WERI-Rb-1 (cell line): ENCODE data around the gene KIAA1958.

Experiments
- DNase-seq: peaks from one replicate; pipeline ENCODE4 v3.0.0-alpha.2; 2020
- H3K27ac ChIP-seq: fragments of 250-450 bp; sonication (Bioruptor Pico); 2 replicates; pipeline ENCODE4 v1.5.1; 2020; ENCODE audit warnings: mild to moderate bottlenecking, moderate library complexity
- H3K27me3 ChIP-seq: fragments of 250-450 bp; sonication (Bioruptor Pico); 2 replicates; pipeline ENCODE4 v1.5.1; 2021; ENCODE audit warnings: mild to moderate bottlenecking, low read depth, moderate library complexity; ENCODE audit not compliant: insufficient read depth, severe bottlenecking
- H3K36me3 ChIP-seq: fragments of 250-450 bp; sonication (Bioruptor Pico); 2 replicates; pipeline ENCODE4 v1.5.1; 2020; ENCODE audit warnings: mild to moderate bottlenecking, moderate library complexity
- H3K4me3 ChIP-seq: 2 replicates; pipeline ENCODE4 v1.5.1; 2011; ENCODE audit warnings: low read depth, mild to moderate bottlenecking, control low read depth, low read length
- H3K9me3 ChIP-seq: fragments of 250-450 bp; sonication (Bioruptor Pico); 2 replicates; pipeline ENCODE4 v1.5.1; 2021; ENCODE audit warnings: mild to moderate bottlenecking, moderate library complexity; ENCODE audit not compliant: severe bottlenecking
- TF ChIP-seq, protein P1 (sequence below): IDR thresholded peaks from 2 replicates; pipeline ENCODE4 v1.5.1; 2011; ENCODE audit warnings: low read depth, mild to moderate bottlenecking, control low read depth, inconsistent platforms, low read length

The KIAA1958 gene

DNA sequence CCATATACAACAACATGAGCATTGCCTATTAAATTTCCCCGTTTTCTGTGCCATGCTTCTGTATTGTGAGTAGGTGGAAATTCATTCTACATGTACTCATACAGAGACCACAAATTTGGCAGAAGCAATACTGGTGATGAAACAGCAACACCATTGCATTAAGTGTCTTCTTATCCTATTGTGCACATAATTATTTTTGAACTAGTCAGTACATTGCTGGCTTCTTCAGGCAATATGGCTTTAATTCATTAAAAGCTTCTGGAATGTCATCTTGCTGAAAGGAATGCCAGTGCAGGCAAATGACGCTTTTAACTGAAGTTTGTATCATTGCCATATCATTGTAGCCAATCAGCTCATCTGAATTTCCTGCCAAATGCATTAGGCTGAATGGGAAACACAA, 82.6 kb downstream of the KIAA1958 start:
- Histone ChIP-seq H3K27me3 (no peaks in the 10 kb centered on the region), H3K9me3 (no peaks in the 10 kb centered on the region), H3K36me3 (peaks cover 2% of the 10 kb centered on the region), H3K27ac (no peak overlapping the region), H3K4me3 (no peak overlapping the region)
- no peak for DNase-seq
- TF ChIP-seq, protein P1, sequence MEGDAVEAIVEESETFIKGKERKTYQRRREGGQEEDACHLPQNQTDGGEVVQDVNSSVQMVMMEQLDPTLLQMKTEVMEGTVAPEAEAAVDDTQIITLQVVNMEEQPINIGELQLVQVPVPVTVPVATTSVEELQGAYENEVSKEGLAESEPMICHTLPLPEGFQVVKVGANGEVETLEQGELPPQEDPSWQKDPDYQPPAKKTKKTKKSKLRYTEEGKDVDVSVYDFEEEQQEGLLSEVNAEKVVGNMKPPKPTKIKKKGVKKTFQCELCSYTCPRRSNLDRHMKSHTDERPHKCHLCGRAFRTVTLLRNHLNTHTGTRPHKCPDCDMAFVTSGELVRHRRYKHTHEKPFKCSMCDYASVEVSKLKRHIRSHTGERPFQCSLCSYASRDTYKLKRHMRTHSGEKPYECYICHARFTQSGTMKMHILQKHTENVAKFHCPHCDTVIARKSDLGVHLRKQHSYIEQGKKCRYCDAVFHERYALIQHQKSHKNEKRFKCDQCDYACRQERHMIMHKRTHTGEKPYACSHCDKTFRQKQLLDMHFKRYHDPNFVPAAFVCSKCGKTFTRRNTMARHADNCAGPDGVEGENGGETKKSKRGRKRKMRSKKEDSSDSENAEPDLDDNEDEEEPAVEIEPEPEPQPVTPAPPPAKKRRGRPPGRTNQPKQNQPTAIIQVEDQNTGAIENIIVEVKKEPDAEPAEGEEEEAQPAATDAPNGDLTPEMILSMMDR: no peak

DNA sequence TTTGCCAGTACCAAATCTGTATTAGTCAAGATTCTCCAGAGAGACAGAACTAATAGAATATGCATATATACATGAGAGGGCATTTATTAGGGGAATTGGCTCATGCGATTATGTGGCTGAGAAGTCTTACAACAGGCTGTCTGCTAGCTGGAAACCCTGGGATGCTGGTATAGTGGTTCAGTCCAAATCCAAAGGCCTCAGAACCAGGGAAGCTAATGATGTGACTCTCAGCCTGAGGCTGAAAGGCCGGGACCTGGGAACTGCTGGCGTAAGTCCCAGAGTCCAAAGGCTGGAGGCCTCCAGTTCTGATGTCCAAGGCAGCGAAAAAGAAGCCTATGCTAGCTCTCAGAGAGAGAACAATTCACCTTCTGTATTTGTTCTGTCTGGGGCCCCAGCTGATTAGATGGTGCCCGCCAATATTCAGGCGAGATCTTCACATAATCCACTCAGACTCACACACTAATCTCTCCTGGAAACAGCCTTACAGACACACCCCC, 84.1 kb downstream of the KIAA1958 start:
- peak; percentile 83 for DNase-seq
- H3K27me3 ChIP-seq: no peaks in the 10 kb centered on the region
- H3K4me3 ChIP-seq: peak overlapping the region; percentile 34
- peak overlapping the region; percentile 78 for H3K27ac ChIP-seq
- H3K36me3 ChIP-seq: peaks cover 17% of the 10 kb centered on the region
- TF ChIP-seq, protein P1: no peak
- H3K9me3 ChIP-seq: no peaks in the 10 kb centered on the region

DNA sequence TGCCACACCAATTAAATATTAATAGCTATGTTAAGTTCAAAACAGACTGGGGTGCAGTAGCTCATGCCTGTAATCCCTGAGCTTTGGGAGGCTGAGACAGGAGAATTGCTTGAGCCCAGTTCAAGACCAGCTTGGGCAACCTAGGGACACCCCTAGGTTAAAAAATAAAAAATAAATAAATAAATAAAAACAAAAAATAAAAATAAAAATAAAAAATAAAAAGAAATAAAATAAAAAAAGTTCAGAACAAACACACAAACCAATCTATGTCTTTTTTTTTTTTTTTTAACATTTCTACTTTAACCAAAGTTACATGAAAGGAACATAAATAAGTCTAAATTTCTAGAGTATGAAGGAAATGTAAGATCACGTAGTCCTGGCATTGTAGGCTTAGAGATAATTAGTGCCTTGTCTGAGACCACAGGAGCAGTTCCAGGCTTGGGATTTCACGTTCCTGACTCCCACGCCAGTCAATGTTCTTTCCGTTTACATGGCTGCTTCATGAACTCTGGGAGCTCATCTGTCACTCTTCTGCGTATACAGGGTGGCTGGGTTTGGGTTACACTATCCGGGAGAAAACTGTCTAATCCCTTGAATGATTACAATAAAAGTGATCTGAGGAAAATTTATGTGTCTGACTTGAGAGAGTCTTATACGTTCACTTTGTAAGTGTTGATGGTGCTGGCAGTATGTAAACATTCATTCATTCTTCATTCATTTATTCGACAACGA, 85.2 kb downstream of the KIAA1958 start:
- Histone ChIP-seq H3K36me3 (peaks cover 26% of the 10 kb centered on the region), H3K27ac (peak overlapping the region; percentile 10; the same call in 1 of the 2 replicates), H3K27me3 (no peaks in the 10 kb centered on the region), H3K4me3 (no peak overlapping the region), H3K9me3 (no peaks in the 10 kb centered on the region)
- peak; percentile 44 for DNase-seq
- TF ChIP-seq, protein P1: no peak

DNA sequence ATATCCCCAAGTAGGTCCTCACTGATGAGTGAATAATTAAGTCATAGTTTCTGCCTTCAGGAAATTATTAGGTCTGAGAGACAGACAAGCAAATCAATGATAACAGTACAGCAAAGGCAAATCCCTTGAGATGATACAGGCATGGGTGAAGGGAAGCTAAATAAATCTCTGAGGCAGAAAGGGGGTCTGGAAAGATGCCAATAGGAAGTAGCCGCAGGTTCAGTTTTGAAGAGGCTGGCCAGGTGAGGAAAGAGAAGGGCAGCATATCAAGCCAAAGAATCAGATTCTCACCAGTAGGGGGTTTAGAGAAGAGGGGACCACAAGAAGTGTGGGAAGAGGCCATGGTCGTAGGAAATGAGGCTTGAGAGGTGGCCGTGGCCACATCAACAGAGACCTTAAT, 85.8 kb downstream of the KIAA1958 start:
- H3K27ac ChIP-seq: no peak overlapping the region
- H3K9me3 ChIP-seq: no peaks in the 10 kb centered on the region
- DNase-seq: no peak
- H3K36me3 ChIP-seq: peaks cover 26% of the 10 kb centered on the region
- no peaks in the 10 kb centered on the region for H3K27me3 ChIP-seq
- TF ChIP-seq, protein P1: no peak
- no peak overlapping the region for H3K4me3 ChIP-seq

DNA sequence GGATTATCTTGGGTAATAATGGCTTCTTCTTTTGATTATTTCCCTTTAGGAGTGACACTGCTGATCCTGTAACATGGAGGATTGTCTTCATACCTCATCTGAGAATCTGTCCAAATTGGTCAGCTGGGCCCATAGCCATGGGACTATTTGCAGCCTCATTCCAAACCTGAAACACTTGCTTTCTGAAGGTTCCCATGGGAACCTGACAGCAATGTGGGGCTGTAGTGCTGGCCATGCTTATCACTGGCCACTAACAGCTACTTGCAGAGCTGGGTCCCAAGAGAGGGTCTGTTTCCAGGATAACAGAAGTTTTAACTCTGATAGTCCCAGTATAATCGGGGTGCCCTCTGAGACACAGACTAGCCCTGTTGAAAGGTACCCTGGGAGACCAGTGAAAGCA, 87.4 kb downstream of the KIAA1958 start:
- TF ChIP-seq, protein P1: no peak
- no peak for DNase-seq
- Histone ChIP-seq H3K9me3 (no peaks in the 10 kb centered on the region), H3K4me3 (no peak overlapping the region), H3K36me3 (peaks cover 26% of the 10 kb centered on the region), H3K27ac (no peak overlapping the region), H3K27me3 (no peaks in the 10 kb centered on the region)
